SK-N-SH (cell line): ENCODE data around the gene SAMD4A. TPM values are rescaled to one million over a fixed set of nuclear protein-coding genes. Genes with fewer than 3 reads are reported as not detected.

Source experiments
- CTCF ChIA-PET: fragments of 300-600, 350-600 bp; formaldehyde crosslinking; extraction: SDS; loops from one replicate; lab custom pipeline; 2021; lab: Yijun Ruan, JAX
- POLR2A ChIA-PET: fragments of 350-600 bp; sonication (Branson Sonifier 250); formaldehyde crosslinking; extraction: SDS; loops from one replicate; lab custom pipeline; 2020; ENCODE audit warnings: antibody characterized with exemption, inconsistent platforms; lab: Yijun Ruan, JAX
- DNase-seq: peaks from one replicate; pipeline ENCODE4 v3.0.0; 2012
- H2AFZ ChIP-seq: fragments of 200-600 bp; sonication (generic); 2 replicates; pipeline ENCODE4 v1.8.1; 2016; ENCODE audit warnings: antibody characterized with exemption, mild to moderate bottlenecking, low read depth
- H3F3A ChIP-seq: fragments of 200-600 bp; sonication (generic); replicated peaks from 2 replicates; pipeline ENCODE3; 2016; ENCODE audit warnings: antibody characterized with exemption, mild to moderate bottlenecking; ENCODE audit not compliant: insufficient read depth
- H3K27ac ChIP-seq, 2 experiments: fragments of 200-500 bp in 1 of 2; fragments of 200-600 bp in 1 of 2; sonication (Bioruptor generic) in 1 of 2; sonication (generic), shearing (Covaris generic) in 1 of 2; 2 replicates each; pipeline versions ENCODE4 v1.5.1 to v1.6.1; 2014 to 2016; ENCODE audit warnings: low read depth in 2 of 2, inconsistent platforms in 1 of 2, low read length in 1 of 2, mild to moderate bottlenecking in 1 of 2, mixed read lengths in 1 of 2
- H3K27me3 ChIP-seq: fragments of 200-600 bp; sonication (generic), shearing (Covaris generic); 2 replicates; pipeline ENCODE4 v1.6.1; 2016; ENCODE audit warnings: mixed run types; ENCODE audit not compliant: insufficient read depth
- H3K36me3 ChIP-seq, 2 experiments: fragments of 200-500 bp in 1 of 2; fragments of 200-600 bp in 1 of 2; sonication (Bioruptor generic) in 1 of 2; sonication (generic) in 1 of 2; replicated peaks in 1 of 2; 2 replicates each; pipeline versions ENCODE3 to v1.5.1; 2014 to 2016; ENCODE audit warnings: low read length in 1 of 2, mild to moderate bottlenecking in 1 of 2; ENCODE audit not compliant: insufficient read depth in 2 of 2, control insufficient read depth in 1 of 2
- H3K4me1 ChIP-seq, 2 experiments: fragments of 200-500 bp in 1 of 2; fragments of 200-600 bp in 1 of 2; sonication (Bioruptor generic) in 1 of 2; sonication (generic), shearing (Covaris generic) in 1 of 2; 2 replicates each; pipeline versions ENCODE4 v1.5.1 to v1.6.1; 2014 to 2016; ENCODE audit warnings: low read depth in 1 of 2, low read length in 1 of 2, mixed run types in 1 of 2; ENCODE audit not compliant: insufficient read depth in 2 of 2, control insufficient read depth in 1 of 2
- H3K4me2 ChIP-seq: fragments of 200-600 bp; sonication (generic), shearing (Covaris generic); 2 replicates; pipeline ENCODE4 v1.6.1; 2017; ENCODE audit warnings: mixed run types
- H3K4me3 ChIP-seq, 2 experiments: fragments of 200-500 bp in 1 of 2; fragments of 200-600 bp in 1 of 2; sonication (Bioruptor generic) in 1 of 2; sonication (generic), shearing (Covaris generic) in 1 of 2; 2 replicates each; pipeline versions ENCODE4 v1.5.1 to v1.8.1; 2014 to 2016; ENCODE audit warnings: low read depth in 2 of 2, inconsistent platforms in 1 of 2, low read length in 1 of 2, mild to moderate bottlenecking in 1 of 2, mixed read lengths in 1 of 2, moderate library complexity in 1 of 2
- H3K79me2 ChIP-seq: fragments of 200-600 bp; sonication (generic); 2 replicates; pipeline ENCODE4 v1.8.1; 2017; ENCODE audit warnings: mild to moderate bottlenecking; ENCODE audit not compliant: insufficient read depth
- H3K9ac ChIP-seq: fragments of 200-600 bp; sonication (generic); 2 replicates; pipeline ENCODE4 v1.6.1; 2017; ENCODE audit warnings: mixed run types
- H3K9me2 ChIP-seq: fragments of 200-600 bp; sonication (generic); 2 replicates; pipeline ENCODE4 v1.6.1; 2017; ENCODE audit warnings: mixed run types
- H3K9me3 ChIP-seq: fragments of 200-600 bp; sonication (generic); 2 replicates; pipeline ENCODE4 v1.6.1; 2017; ENCODE audit warnings: mixed run types, mild to moderate bottlenecking, moderate library complexity
- H4K20me1 ChIP-seq: fragments of 200-600 bp; sonication (generic); 2 replicates; pipeline ENCODE4 v1.6.1; 2017; ENCODE audit warnings: mild to moderate bottlenecking, mixed run types; ENCODE audit not compliant: insufficient read depth
- ELF1 ChIP-seq: IDR thresholded peaks from 2 replicates; pipeline ENCODE4 v1.4.0; 2012
- EZH2phosphoT487 ChIP-seq: fragments of 200-600 bp; sonication (generic); IDR thresholded peaks from 2 replicates; pipeline ENCODE4 v1.6.1; 2017; ENCODE audit warnings: low read depth, mixed run types, mild to moderate bottlenecking, antibody characterized with exemption, moderate library complexity, borderline replicate concordance
- FOXJ3 ChIP-seq: sonication (generic); formaldehyde crosslinking; IDR thresholded peaks from 2 replicates; pipeline ENCODE4 v1.5.1; 2020; ENCODE audit warnings: mild to moderate bottlenecking, missing genetic modification reagents
- GABPA ChIP-seq: IDR thresholded peaks from 2 replicates; pipeline ENCODE4 v1.4.0; 2012; ENCODE audit warnings: low read depth, mild to moderate bottlenecking
- MEF2A ChIP-seq: IDR thresholded peaks from 2 replicates; pipeline ENCODE4 v1.4.0; 2012; ENCODE audit warnings: low read depth, borderline replicate concordance
- NRF1 ChIP-seq: IDR thresholded peaks from 2 replicates; pipeline ENCODE4 v1.6.1; 2012; ENCODE audit warnings: low read depth, mild to moderate bottlenecking, low read length
- POLR2AphosphoS5 ChIP-seq: IDR thresholded peaks from 2 replicates; pipeline ENCODE4 v1.6.1; 2012; ENCODE audit warnings: low read depth, low read length
- RAD21 ChIP-seq: IDR thresholded peaks from 2 replicates; pipeline ENCODE4 v1.6.1; 2012; ENCODE audit warnings: mild to moderate bottlenecking, low read length
- RCOR1 ChIP-seq: fragments of 150-350 bp; IDR thresholded peaks from 2 replicates; pipeline ENCODE4 v1.6.1; 2017; ENCODE audit warnings: antibody characterized with exemption, low read length
- REST ChIP-seq: IDR thresholded peaks from 2 replicates; pipeline ENCODE4 v1.6.1; 2012; ENCODE audit warnings: mild to moderate bottlenecking, low read depth, low read length, moderate library complexity
- RXRA ChIP-seq: IDR thresholded peaks from 2 replicates; pipeline ENCODE4 v1.4.0; 2012; ENCODE audit warnings: low read depth, mild to moderate bottlenecking, borderline replicate concordance
- TCF12 ChIP-seq: IDR thresholded peaks from 2 replicates; pipeline ENCODE4 v1.4.0; 2012
- USF1 ChIP-seq: IDR thresholded peaks from 2 replicates; pipeline ENCODE4 v1.4.0; 2012; ENCODE audit warnings: low read depth, borderline replicate concordance
- USF2 ChIP-seq: fragments of 150-350 bp; IDR thresholded peaks from 2 replicates; pipeline ENCODE4 v1.6.1; 2017; ENCODE audit warnings: antibody characterized with exemption, low read length, low read depth, borderline replicate concordance
- ZBTB33 ChIP-seq: IDR thresholded peaks from 2 replicates; pipeline ENCODE4 v1.4.0; 2012; ENCODE audit warnings: low read depth, borderline replicate concordance
- WGBS: methylation state at CpG from one replicate; pipeline ENCODE4 v1.1.6; 2017; ENCODE audit warnings: low lambda C conversion rate; 5-methylcytosine and 5-hydroxymethylcytosine counted together
- polyA plus RNA-seq, 3 experiments: library from polyadenylated mRNA; depleted of rRNA; stranded (reverse); fragments of >200 nt; gene quantifications; 2 replicates each; pipeline ENCODE4 v1.2.3, GENCODE V29; 2012

Gene SAMD4A
- polyA plus RNA-seq, 1 of the 3 experiments (the other 2 are of a cell fraction) = 5.0 TPM

- TF ChIP-seq REST (no peak), RXRA (no peak)
- TF ChIP-seq, all 33 proteins: peak for 0
Observed at GRCh38 chr14:54582334-54582733, 15.4 kb downstream of the SAMD4A start (continued).

- no peak overlapping the region for H3K27ac ChIP-seq
- TF ChIP-seq USF2 = no peak
- no peak for TF ChIP-seq TCF12
- TF ChIP-seq EZH2phosphoT487 = no peak
- TF ChIP-seq GABPA = no peak
- TF ChIP-seq FOXJ3 = no peak
- no peak for TF ChIP-seq RCOR1
- no peak for TF ChIP-seq ZBTB33
- no peak for TF ChIP-seq REST
- TF ChIP-seq USF1 = no peak
- no peak for TF ChIP-seq ELF1
- TF ChIP-seq POLR2AphosphoS5 = no peak
- TF ChIP-seq NRF1 = no peak
- TF ChIP-seq RAD21 = no peak
- no peak for TF ChIP-seq MEF2A
- TF ChIP-seq, all 33 proteins: peak for 0
- H3K9me2 ChIP-seq = no peaks in the 10 kb centered on the region
- H2AFZ ChIP-seq = no peak overlapping the region
- CTCF ChIA-PET = interaction anchor here (1.8 kb wide), 1 partner anchor 10 kb away, joined by 4 read pairs; no protein-coding TSS in a partner anchor
- peaks cover 4% of the 10 kb centered on the region for H3K9me3 ChIP-seq
- peaks cover 0 to 9% of the 10 kb centered on the region in 2 experiments; a peak in 2 of 4 replicates for H3K4me1 ChIP-seq
- POLR2A ChIA-PET = interaction anchor here (0.5 kb wide), 1 partner anchor 20 kb away, joined by 3 read pairs; no protein-coding TSS in a partner anchor
- H3K36me3 ChIP-seq = peaks cover 5 to 33% of the 10 kb centered on the region in 2 experiments
- WGBS = 94% methylated on average over 1 of the region's 1 CpG
- peaks cover 48% of the 10 kb centered on the region for H4K20me1 ChIP-seq
- no peak overlapping the region for H3K4me3 ChIP-seq
- peaks cover 30% of the 10 kb centered on the region for H3F3A ChIP-seq
- no peaks in the 10 kb centered on the region for H3K27me3 ChIP-seq
- no peak overlapping the region for H3K4me2 ChIP-seq
- peaks cover 100% of the 10 kb centered on the region for H3K79me2 ChIP-seq
- no peak for DNase-seq
- H3K9ac ChIP-seq = no peak overlapping the region
Observed at GRCh38 chr14:54584097-54584496, 17.2 kb downstream of the SAMD4A start.
